ENCODE results near the gene ARL5B. TPM values are rescaled to one million over a fixed set of nuclear protein-coding genes. Genes with fewer than 3 reads are reported as not detected.

ARL5B gene
- polyA plus RNA-seq, 1 donor (not counting 4 experiments of a cell fraction or from before 2014, with no cell fraction given): 10.4 TPM

GRCh38 chr10:18681366-18681765 is 22.1 kb downstream of the ARL5B start:
- no peak for DNase-seq (ENCODE audit: low read depth, low spot score)
- Histone ChIP-seq H3K4me2 (ENCODE audit: control insufficient read depth, extremely low read depth, insufficient read depth, low read depth, low read length) (peak overlapping the region; percentile 69), H2AFZ (ENCODE audit: control insufficient read depth, low read length) (no peak overlapping the region), H3K36me3 (ENCODE audit: control insufficient read depth in 2 of 2, extremely low read depth in 1 of 2, insufficient read depth in 2 of 2, low read length in 2 of 2) (no peaks in the 10 kb centered on the region), H4K20me1 (ENCODE audit: control insufficient read depth, extremely low read depth, insufficient read depth, low read length) (no peaks in the 10 kb centered on the region), H3K79me2 (ENCODE audit: control insufficient read depth, insufficient read depth, low read length) (no peaks in the 10 kb centered on the region), H3K9me3 (ENCODE audit: control insufficient read depth, low read depth, low read length) (no peaks in the 10 kb centered on the region), H3K27ac (ENCODE audit: control insufficient read depth, insufficient read depth, low read length) (peak overlapping the region; percentile 83), H3K27me3 (ENCODE audit: control insufficient read depth, extremely low read depth, insufficient read depth, low read length) (no peaks in the 10 kb centered on the region), H3K4me1 (ENCODE audit: control insufficient read depth, extremely low read depth, insufficient read depth, low read length) (peaks cover 31% of the 10 kb centered on the region), H3K9me1 (ENCODE audit: control insufficient read depth, extremely low read depth, insufficient read depth, low read length) (no peaks in the 10 kb centered on the region), H3K4me3 (ENCODE audit: control insufficient read depth in 2 of 3, extremely low read depth in 1 of 3, insufficient read depth in 2 of 3, low read depth in 1 of 3, low read length in 3 of 3) (no peak overlapping the region), H3K9ac (ENCODE audit: control insufficient read depth, extremely low read depth, insufficient read depth, low read length) (peak overlapping the region; percentile 40)
- no peak for TF ChIP-seq EZH2 (IDR thresholded peaks at IDR 0.05; ENCODE audit: low read length)
- TF ChIP-seq, protein P1, sequence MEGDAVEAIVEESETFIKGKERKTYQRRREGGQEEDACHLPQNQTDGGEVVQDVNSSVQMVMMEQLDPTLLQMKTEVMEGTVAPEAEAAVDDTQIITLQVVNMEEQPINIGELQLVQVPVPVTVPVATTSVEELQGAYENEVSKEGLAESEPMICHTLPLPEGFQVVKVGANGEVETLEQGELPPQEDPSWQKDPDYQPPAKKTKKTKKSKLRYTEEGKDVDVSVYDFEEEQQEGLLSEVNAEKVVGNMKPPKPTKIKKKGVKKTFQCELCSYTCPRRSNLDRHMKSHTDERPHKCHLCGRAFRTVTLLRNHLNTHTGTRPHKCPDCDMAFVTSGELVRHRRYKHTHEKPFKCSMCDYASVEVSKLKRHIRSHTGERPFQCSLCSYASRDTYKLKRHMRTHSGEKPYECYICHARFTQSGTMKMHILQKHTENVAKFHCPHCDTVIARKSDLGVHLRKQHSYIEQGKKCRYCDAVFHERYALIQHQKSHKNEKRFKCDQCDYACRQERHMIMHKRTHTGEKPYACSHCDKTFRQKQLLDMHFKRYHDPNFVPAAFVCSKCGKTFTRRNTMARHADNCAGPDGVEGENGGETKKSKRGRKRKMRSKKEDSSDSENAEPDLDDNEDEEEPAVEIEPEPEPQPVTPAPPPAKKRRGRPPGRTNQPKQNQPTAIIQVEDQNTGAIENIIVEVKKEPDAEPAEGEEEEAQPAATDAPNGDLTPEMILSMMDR (optimal IDR thresholded peaks at IDR 0.05 in 1 of 3, IDR thresholded peaks at IDR 0.05 in 1 of 3, conservative IDR thresholded peaks at IDR 0.05 in 1 of 3; ENCODE audit: extremely low read depth in 1 of 3, insufficient read depth in 2 of 3, low read length in 3 of 3): no peak
- dilution Hi-C loops (cut with MboI; ENCODE audit: extremely low pct_ligation_motif_present, low sequenced_read_pairs): no loop called here
- FAIRE-seq: no peak

- dilution Hi-C loops (cut with MboI; ENCODE audit: extremely low pct_ligation_motif_present, low sequenced_read_pairs): no loop called here
- H2AFZ ChIP-seq (ENCODE audit: control insufficient read depth, low read length): no peak overlapping the region
- H3K79me2 ChIP-seq (ENCODE audit: control insufficient read depth, insufficient read depth, low read length): no peaks in the 10 kb centered on the region
- no peaks in the 10 kb centered on the region for H4K20me1 ChIP-seq (ENCODE audit: control insufficient read depth, extremely low read depth, insufficient read depth, low read length)
- no peaks in the 10 kb centered on the region for H3K9me1 ChIP-seq (ENCODE audit: control insufficient read depth, extremely low read depth, insufficient read depth, low read length)
- peak overlapping the region; percentile 40 for H3K9ac ChIP-seq (ENCODE audit: control insufficient read depth, extremely low read depth, insufficient read depth, low read length)
- peak overlapping the region; percentile 83 for H3K27ac ChIP-seq (ENCODE audit: control insufficient read depth, insufficient read depth, low read length)
- H3K36me3 ChIP-seq (ENCODE audit: control insufficient read depth in 2 of 2, extremely low read depth in 1 of 2, insufficient read depth in 2 of 2, low read length in 2 of 2): no peaks in the 10 kb centered on the region
- no peak overlapping the region for H3K4me3 ChIP-seq (ENCODE audit: control insufficient read depth in 2 of 3, extremely low read depth in 1 of 3, insufficient read depth in 2 of 3, low read depth in 1 of 3, low read length in 3 of 3)
- DNase-seq (ENCODE audit: low read depth, low spot score) (no peak), FAIRE-seq (peak; percentile 43)
- no peaks in the 10 kb centered on the region for H3K9me3 ChIP-seq (ENCODE audit: control insufficient read depth, low read depth, low read length)
- no peak for TF ChIP-seq EZH2 (IDR thresholded peaks at IDR 0.05; ENCODE audit: low read length)
- TF ChIP-seq, protein P1 (optimal IDR thresholded peaks at IDR 0.05 in 1 of 3, IDR thresholded peaks at IDR 0.05 in 1 of 3, conservative IDR thresholded peaks at IDR 0.05 in 1 of 3; ENCODE audit: extremely low read depth in 1 of 3, insufficient read depth in 2 of 3, low read length in 3 of 3): no peak
- no peaks in the 10 kb centered on the region for H3K27me3 ChIP-seq (ENCODE audit: control insufficient read depth, extremely low read depth, insufficient read depth, low read length)
- H3K4me1 ChIP-seq (ENCODE audit: control insufficient read depth, extremely low read depth, insufficient read depth, low read length): peaks cover 31% of the 10 kb centered on the region
- peak overlapping the region; percentile 69 for H3K4me2 ChIP-seq (ENCODE audit: control insufficient read depth, extremely low read depth, insufficient read depth, low read depth, low read length)
These were observed 22.8 kb downstream of the ARL5B start for GRCh38 chr10:18681971-18682411.
